H1 (cell line): ENCODE results near the gene SPATA16. TPM values are rescaled to one million over a fixed set of nuclear protein-coding genes. Genes with fewer than 3 reads are reported as not detected.

Experiments used
- CTCF ChIA-PET: fragments of 300-600 bp; sonication (Branson Sonifier 250); formaldehyde crosslinking; loops from one replicate; lab custom pipeline; 2021; ENCODE audit not compliant: partially characterized antibody; lab: Charles Lee
- POLR2A ChIA-PET: fragments of 300-600 bp; sonication (Branson Sonifier 250); formaldehyde crosslinking; loops from one replicate; lab custom pipeline; 2021; ENCODE audit warnings: inconsistent platforms; ENCODE audit not compliant: partially characterized antibody; lab: Charles Lee
- DNase-seq, 2 experiments: peaks; one replicate each; pipeline versions ENCODE4 v3.0.0 to v3.0.0-alpha.2; 2010 to 2022; ENCODE audit warnings: low spot score in 2 of 2, low read depth in 1 of 2, mixed read lengths in 1 of 2
- FAIRE-seq: peaks from 2 replicates; lab custom pipeline; 2011; peaks lifted over from hg19 to GRCh38; lab: Jason Lieb, UNC
- H2AFZ ChIP-seq: 2 replicates; pipeline ENCODE4 v1.8.1; 2012; ENCODE audit warnings: low read length, inconsistent platforms
- H2AK5ac ChIP-seq: 2 replicates; pipeline ENCODE4 v1.6.1; 2013; ENCODE audit warnings: low read depth, low read length
- H2BK120ac ChIP-seq: replicated peaks from 2 replicates; pipeline ENCODE3; 2013; ENCODE audit warnings: low read depth, low read length, inconsistent platforms
- H2BK12ac ChIP-seq: 2 replicates; pipeline ENCODE4 v1.6.1; 2013; ENCODE audit warnings: low read depth, low read length
- H2BK15ac ChIP-seq: 2 replicates; pipeline ENCODE4 v1.6.1; 2013; ENCODE audit warnings: low read length
- H2BK20ac ChIP-seq: 2 replicates; pipeline ENCODE4 v1.6.1; 2013; ENCODE audit warnings: low read length
- H2BK5ac ChIP-seq: 2 replicates; pipeline ENCODE4 v1.6.1; 2013; ENCODE audit warnings: low read depth, low read length
- H3K14ac ChIP-seq: 2 replicates; pipeline ENCODE4 v1.6.1; 2013; ENCODE audit warnings: inconsistent platforms; ENCODE audit not compliant: insufficient read length
- H3K18ac ChIP-seq: 2 replicates; pipeline ENCODE4 v1.6.1; 2013; ENCODE audit warnings: low read length; ENCODE audit errors: extremely low read depth
- H3K23ac ChIP-seq: 2 replicates; pipeline ENCODE4 v1.6.1; 2013; ENCODE audit warnings: inconsistent platforms; ENCODE audit not compliant: insufficient read length
- H3K23me2 ChIP-seq: 2 replicates; pipeline ENCODE4 v1.6.1; 2013; ENCODE audit warnings: low read depth, low read length
- H3K27ac ChIP-seq: 2 replicates; pipeline ENCODE4 v1.6.1; 2011; ENCODE audit warnings: low read depth, low read length, inconsistent platforms
- H3K27me3 ChIP-seq, 4 experiments: replicated peaks in 1 of 4; 1 replicate in 1 of 4; 2 replicates in 3 of 4; pipeline versions ENCODE4 v1.6.1 to v1.8.1; 2011 to 2013; ENCODE audit warnings: low read length in 3 of 4, mild to moderate bottlenecking in 3 of 4, inconsistent platforms in 2 of 4, mixed read lengths in 2 of 4, moderate library complexity in 1 of 4; ENCODE audit not compliant: control insufficient read depth in 3 of 4, insufficient read depth in 3 of 4; ENCODE audit errors: extremely low read depth in 1 of 4
- H3K36me3 ChIP-seq, 4 experiments: 2 replicates each; pipeline versions ENCODE4 v1.6.1 to v1.8.1; 2011 to 2013; ENCODE audit warnings: mild to moderate bottlenecking in 4 of 4, low read length in 3 of 4, moderate library complexity in 2 of 4, control low read depth in 1 of 4, inconsistent platforms in 1 of 4; ENCODE audit not compliant: insufficient read depth in 4 of 4, control insufficient read depth in 2 of 4
- H3K4ac ChIP-seq: replicated peaks from 2 replicates; pipeline ENCODE3; 2013; ENCODE audit warnings: low read length, low read depth, mixed read lengths, inconsistent platforms; ENCODE audit not compliant: insufficient read length
- H3K4me1 ChIP-seq, 4 experiments: replicated peaks in 1 of 4; 1 replicate in 1 of 4; 2 replicates in 3 of 4; pipeline versions ENCODE4 v1.6.1 to v1.8.1; 2011 to 2013; ENCODE audit warnings: low read length in 3 of 4, inconsistent platforms in 2 of 4, mixed read lengths in 1 of 4; ENCODE audit not compliant: insufficient read depth in 4 of 4, control insufficient read depth in 3 of 4
- H3K4me2 ChIP-seq, 2 experiments: 2 replicates each; pipeline versions ENCODE4 v1.6.1 to v1.8.1; 2011 to 2013; ENCODE audit warnings: low read depth in 2 of 2, low read length in 2 of 2, control low read depth in 1 of 2, inconsistent platforms in 1 of 2, mild to moderate bottlenecking in 1 of 2; ENCODE audit not compliant: insufficient read depth in 1 of 2
- H3K4me3 ChIP-seq, 4 experiments: fragments of 200-600, 300-600 bp in 1 of 4; sonication (generic), shearing (Covaris generic), sonication (Bioruptor Twin) in 1 of 4; 2 replicates each; pipeline versions ENCODE4 v1.5.1 to v1.8.1; 2011 to 2016; ENCODE audit warnings: low read length in 4 of 4, low read depth in 3 of 4, control low read depth in 2 of 4, inconsistent platforms in 2 of 4, mild to moderate bottlenecking in 2 of 4, mixed read lengths in 1 of 4, moderate library complexity in 1 of 4; ENCODE audit not compliant: insufficient read depth in 2 of 4; ENCODE audit errors: extremely low read depth in 1 of 4
- H3K56ac ChIP-seq: replicated peaks from 2 replicates; pipeline ENCODE3; 2013; ENCODE audit warnings: low read depth, mild to moderate bottlenecking, mixed read lengths, low read length, inconsistent platforms; ENCODE audit not compliant: insufficient read length
- H3K79me1 ChIP-seq: 2 replicates; pipeline ENCODE4 v1.6.1; 2013; ENCODE audit warnings: low read depth, low read length, control low read depth
- H3K79me2 ChIP-seq, 2 experiments: 2 replicates each; pipeline versions ENCODE4 v1.6.1 to v1.8.1; 2012 to 2013; ENCODE audit warnings: low read length in 2 of 2, mild to moderate bottlenecking in 2 of 2, inconsistent platforms in 1 of 2; ENCODE audit not compliant: insufficient read depth in 2 of 2, control insufficient read depth in 1 of 2
- H3K9ac ChIP-seq, 4 experiments: replicated peaks in 1 of 4; 1 replicate in 1 of 4; 2 replicates in 3 of 4; pipeline versions ENCODE4 v1.6.1 to v1.8.1; 2011 to 2013; ENCODE audit warnings: low read depth in 3 of 4, low read length in 3 of 4, control low read depth in 2 of 4, mild to moderate bottlenecking in 2 of 4, moderate library complexity in 2 of 4, inconsistent platforms in 1 of 4; ENCODE audit errors: extremely low read depth in 1 of 4
- H3K9me3 ChIP-seq, 2 experiments: 2 replicates each; pipeline versions ENCODE4 v1.6.1 to v1.8.1; 2012 to 2013; ENCODE audit warnings: mild to moderate bottlenecking in 2 of 2, moderate library complexity in 2 of 2, control low read depth in 1 of 2, inconsistent platforms in 1 of 2, low read depth in 1 of 2, low read length in 1 of 2, mixed read lengths in 1 of 2; ENCODE audit not compliant: insufficient read depth in 2 of 2
- H4K20me1 ChIP-seq, 2 experiments: replicated peaks in 1 of 2; 2 replicates each; pipeline versions ENCODE3 to v1.8.1; 2011 to 2013; ENCODE audit warnings: inconsistent platforms in 2 of 2, low read length in 2 of 2, mild to moderate bottlenecking in 1 of 2; ENCODE audit not compliant: insufficient read depth in 2 of 2, control insufficient read depth in 1 of 2
- H4K5ac ChIP-seq: 2 replicates; pipeline ENCODE4 v1.6.1; 2013; ENCODE audit warnings: low read length, low read depth, mixed read lengths, inconsistent platforms; ENCODE audit not compliant: insufficient read length
- H4K8ac ChIP-seq: 2 replicates; pipeline ENCODE4 v1.8.0; 2013; ENCODE audit warnings: mild to moderate bottlenecking, moderate library complexity, low read length, inconsistent platforms; ENCODE audit not compliant: insufficient read depth; ENCODE audit errors: extremely low read depth
- H4K91ac ChIP-seq: replicated peaks from 2 replicates; pipeline ENCODE3; 2013; ENCODE audit warnings: low read length, mixed read lengths, inconsistent platforms; ENCODE audit not compliant: insufficient read length
- ATF2 ChIP-seq: IDR thresholded peaks from 2 replicates; pipeline ENCODE4 v1.6.1; 2012; ENCODE audit warnings: low read length, inconsistent platforms
- CHD2 ChIP-seq: IDR thresholded peaks from 2 replicates; pipeline ENCODE4 v1.6.1; 2012; ENCODE audit warnings: low read length, improper control_type of control experiment
- CTCF ChIP-seq, 3 experiments: IDR thresholded peaks; 1 replicate in 2 of 3; 2 replicates in 1 of 3; pipeline versions ENCODE4 v1.5.1 to v1.6.1; 2011; ENCODE audit warnings: low read length in 3 of 3, mild to moderate bottlenecking in 3 of 3, inconsistent platforms in 2 of 3, low read depth in 1 of 3, moderate library complexity in 1 of 3; ENCODE audit not compliant: insufficient read depth in 1 of 3; ENCODE audit errors: control extremely low read depth in 1 of 3
- EZH2 ChIP-seq: fragments of 200-600 bp; sonication (generic); IDR thresholded peaks from 2 replicates; pipeline ENCODE4 v1.7.1; 2012; ENCODE audit warnings: low read depth, mild to moderate bottlenecking, moderate library complexity, low read length, inconsistent platforms; ENCODE audit not compliant: severe bottlenecking
- FOSL1 ChIP-seq: IDR thresholded peaks from 2 replicates; pipeline ENCODE4 v1.6.1; 2011; ENCODE audit warnings: mild to moderate bottlenecking, low read depth, low read length, moderate library complexity; ENCODE audit not compliant: insufficient read depth
- KDM4A ChIP-seq: IDR thresholded peaks from one replicate; pipeline ENCODE4 v1.7.1; 2012; ENCODE audit warnings: low read depth, mild to moderate bottlenecking, moderate library complexity, low read length, inconsistent platforms; ENCODE audit not compliant: severe bottlenecking
- NANOG ChIP-seq: IDR thresholded peaks from 2 replicates; pipeline ENCODE4 v1.6.1; 2011; ENCODE audit warnings: low read length, low read depth, mild to moderate bottlenecking, inconsistent platforms; ENCODE audit not compliant: insufficient read depth, poor library complexity, severe bottlenecking
- RNF2 ChIP-seq: fragments of 200-900, 300-1000 bp; sonication (generic); IDR thresholded peaks from 2 replicates; pipeline ENCODE4 v1.7.1; 2016; ENCODE audit warnings: borderline replicate concordance, low read depth, mild to moderate bottlenecking, antibody characterized with exemption, low read length; ENCODE audit not compliant: poor library complexity, severe bottlenecking; ENCODE audit errors: missing control alignments
- SP4 ChIP-seq: IDR thresholded peaks from 2 replicates; pipeline ENCODE4 v1.6.1; 2012; ENCODE audit warnings: low read length, inconsistent platforms
- WGBS, 2 experiments: shearing (Covaris generic) in 1 of 2; methylation state at CpG; one replicate each; pipeline versions ENCODE4 v1.1.6 to v1.1.7; 2013 to 2015; ENCODE audit warnings: low lambda C conversion rate in 2 of 2, mixed read lengths in 2 of 2, inconsistent platforms in 1 of 2, low coverage in 1 of 2, missing lambda C conversion rate in 1 of 2; ENCODE audit not compliant: insufficient replicate concordance in 2 of 2, insufficient coverage in 1 of 2, insufficient read length in 1 of 2; ENCODE audit errors: extremely low coverage in 1 of 2, missing lambda C conversion rate in 1 of 2; 5-methylcytosine and 5-hydroxymethylcytosine counted together
- polyA plus RNA-seq, 7 experiments: library from polyadenylated mRNA; depleted of rRNA in 3 of 7; stranded (reverse) in 5 of 7; unstranded in 2 of 7; fragments of >200 nt in 5 of 7; fragments of 200-250 nt in 2 of 7; gene quantifications; 1 replicate in 5 of 7; 2 replicates in 1 of 7; 4 replicates in 1 of 7; pipeline versions ENCODE4 v1.2.1 to v1.2.3, GENCODE V29; 2011 to 2013; ENCODE audit warnings: missing spikeins in 2 of 7, mixed read lengths in 2 of 7
- total RNA-seq: library from RNA; stranded (reverse); fragmentation: NEBNext Ultra II Directional; extraction: Animal tissue kit (Norgen Biotek cat#: 25700); gene quantifications from 2 replicates; pipeline ENCODE4 v1.2.1, GENCODE V29; 2021

SPATA16 gene
- total and polyA plus RNA-seq, 2 of the 8 experiments (the other 6 are each of a cell fraction or from before 2014, with no cell fraction given): 0.05 to 2.7 TPM

GRCh38 chr3:173027429-173027828, 113.6 kb downstream of the SPATA16 start:
- POLR2A ChIA-PET: no interaction called here
- no peak overlapping the region for H3K23ac ChIP-seq
- H3K14ac ChIP-seq: no peak overlapping the region
- H3K56ac ChIP-seq: no peak overlapping the region
- no peaks in the 10 kb centered on the region for H4K20me1 ChIP-seq
- H3K9ac ChIP-seq: no peak overlapping the region
- no peaks in the 10 kb centered on the region for H3K27me3 ChIP-seq
- H2AK5ac ChIP-seq: no peak overlapping the region
- DNase-seq (no peak), FAIRE-seq (no peak)
- H3K9me3 ChIP-seq: no peaks in the 10 kb centered on the region
- no peak overlapping the region for H4K5ac ChIP-seq
- H2BK5ac ChIP-seq: no peak overlapping the region
- CTCF ChIA-PET: interaction anchor here (1.0 kb wide), 1 partner anchor 8 kb away, joined by 3 read pairs; no protein-coding TSS in a partner anchor
- H3K23me2 ChIP-seq: no peaks in the 10 kb centered on the region
- no peaks in the 10 kb centered on the region for H3K36me3 ChIP-seq
- H3K4me1 ChIP-seq: no peaks in the 10 kb centered on the region
- no peaks in the 10 kb centered on the region for H3K79me2 ChIP-seq
- H3K18ac ChIP-seq: no peak overlapping the region
- no peak overlapping the region for H3K27ac ChIP-seq
- H2BK12ac ChIP-seq: no peak overlapping the region
- no peaks in the 10 kb centered on the region for H3K79me1 ChIP-seq
- H2AFZ ChIP-seq: no peak overlapping the region
- no peak overlapping the region for H2BK15ac ChIP-seq
- H2BK120ac ChIP-seq: no peak overlapping the region
- WGBS, 2 experiments: 93% methylated on average over 1 of the region's 1 CpG; no CpG with 5 or more reads in 1 of the 2 experiments
- H4K91ac ChIP-seq: no peak overlapping the region
- no peak overlapping the region for H3K4ac ChIP-seq
- H3K4me2 ChIP-seq: no peak overlapping the region
- H2BK20ac ChIP-seq: no peak overlapping the region
- H4K8ac ChIP-seq: no peak overlapping the region
- H3K4me3 ChIP-seq: no peak overlapping the region
- TF ChIP-seq NANOG (no peak), CTCF (IDR thresholded peaks at IDR 0.05; ENCODE audit: control extremely low read depth in 1 of 3, insufficient read depth in 1 of 3, low read depth in 1 of 3, low read length in 3 of 3) (no peak), EZH2 (no peak), KDM4A (no peak), SP4 (no peak), CHD2 (no peak), FOSL1 (no peak), ATF2 (no peak), RNF2 (no peak)
